Measurements from ENCODE around the gene FCRL3. TPM values are rescaled to one million over a fixed set of nuclear protein-coding genes. Genes with fewer than 3 reads are reported as not detected.

Gene FCRL3
- total and polyA plus RNA-seq, 2 experiments from 2014 or later: not detected

- H3K9ac ChIP-seq: no peak overlapping the region
- 47 to 58% methylated on average over 1 of the region's 1 CpG for WGBS, 2 experiments (ENCODE audit: low coverage in 1 of 2, low lambda C conversion rate in 2 of 2, missing lambda C conversion rate in 2 of 2)
- H2AFZ ChIP-seq: no peak overlapping the region
- no peaks in the 10 kb centered on the region for H3F3A ChIP-seq (ENCODE audit: insufficient read depth)
- TF ChIP-seq EZH2phosphoT487 (IDR thresholded peaks at IDR 0.05; ENCODE audit: insufficient read depth, low read depth) (no peak), EZH2 (IDR thresholded peaks at IDR 0.05; ENCODE audit: insufficient read depth, poor library complexity, severe bottlenecking) (no peak)
- H3K9me3 ChIP-seq (ENCODE audit: low read depth): no peaks in the 10 kb centered on the region
- no peaks in the 10 kb centered on the region for H3K36me3 ChIP-seq (ENCODE audit: low read depth)
- H3K4me1 ChIP-seq (ENCODE audit: insufficient read depth): no peaks in the 10 kb centered on the region
- no peaks in the 10 kb centered on the region for H3K9me2 ChIP-seq (ENCODE audit: insufficient read depth)
- H3K79me2 ChIP-seq (ENCODE audit: insufficient read depth): no peaks in the 10 kb centered on the region
- in situ Hi-C loops (cut with MboI): no loop called here
- H3K27me3 ChIP-seq (replicated peaks; ENCODE audit: insufficient read depth): no peaks in the 10 kb centered on the region
- no peak for DNase-seq
- no peak overlapping the region for H3K4me2 ChIP-seq (ENCODE audit: unreplicated experiment)
- H3K4me3 ChIP-seq: no peak overlapping the region
- no peaks in the 10 kb centered on the region for H4K20me1 ChIP-seq (ENCODE audit: insufficient read depth)
- no peak overlapping the region for H3K27ac ChIP-seq
Measured at GRCh38 chr1:157734321-157734720, 33.8 kb upstream of the FCRL3 start.

- Histone ChIP-seq H3K9ac (no peak overlapping the region), H3K27ac (no peak overlapping the region), H3K4me3 (no peak overlapping the region), H3K79me2 (ENCODE audit: insufficient read depth) (no peaks in the 10 kb centered on the region), H3K9me3 (ENCODE audit: low read depth) (no peaks in the 10 kb centered on the region), H3K27me3 (replicated peaks; ENCODE audit: insufficient read depth) (no peaks in the 10 kb centered on the region), H3K4me2 (ENCODE audit: unreplicated experiment) (no peak overlapping the region), H3K36me3 (ENCODE audit: low read depth) (no peaks in the 10 kb centered on the region), H3K9me2 (ENCODE audit: insufficient read depth) (no peaks in the 10 kb centered on the region), H3F3A (ENCODE audit: insufficient read depth) (no peaks in the 10 kb centered on the region), H3K4me1 (ENCODE audit: insufficient read depth) (no peaks in the 10 kb centered on the region), H4K20me1 (ENCODE audit: insufficient read depth) (no peaks in the 10 kb centered on the region), H2AFZ (no peak overlapping the region)
- WGBS, 2 experiments (ENCODE audit: low coverage in 1 of 2, low lambda C conversion rate in 2 of 2, missing lambda C conversion rate in 2 of 2): 2 to 4% methylated on average over 3 of the region's 3 CpGs
- DNase-seq: no peak
- in situ Hi-C loops (cut with MboI): no loop called here
- no peak for TF ChIP-seq EZH2 (IDR thresholded peaks at IDR 0.05; ENCODE audit: insufficient read depth, poor library complexity, severe bottlenecking)
- TF ChIP-seq EZH2phosphoT487 (IDR thresholded peaks at IDR 0.05; ENCODE audit: insufficient read depth, low read depth): no peak
Measured at GRCh38 chr1:157732755-157733154, 32.2 kb upstream of the FCRL3 start.

GRCh38 chr1:157725221-157725577 is 24.6 kb upstream of the FCRL3 start:
- Histone ChIP-seq H3F3A (ENCODE audit: insufficient read depth) (no peaks in the 10 kb centered on the region), H3K9ac (no peak overlapping the region), H3K27ac (no peak overlapping the region), H4K20me1 (ENCODE audit: insufficient read depth) (no peaks in the 10 kb centered on the region), H3K4me1 (ENCODE audit: insufficient read depth) (no peaks in the 10 kb centered on the region), H3K9me2 (ENCODE audit: insufficient read depth) (no peaks in the 10 kb centered on the region), H3K9me3 (ENCODE audit: low read depth) (no peaks in the 10 kb centered on the region), H3K27me3 (replicated peaks; ENCODE audit: insufficient read depth) (no peaks in the 10 kb centered on the region), H3K4me3 (no peak overlapping the region), H3K79me2 (ENCODE audit: insufficient read depth) (no peaks in the 10 kb centered on the region), H3K4me2 (ENCODE audit: unreplicated experiment) (no peak overlapping the region), H2AFZ (no peak overlapping the region), H3K36me3 (ENCODE audit: low read depth) (no peaks in the 10 kb centered on the region)
- no peak for DNase-seq
- WGBS, 2 experiments (ENCODE audit: low coverage in 1 of 2, low lambda C conversion rate in 2 of 2, missing lambda C conversion rate in 2 of 2): 10 to 13% methylated on average over 2 of the region's 2 CpGs
- TF ChIP-seq EZH2phosphoT487 (IDR thresholded peaks at IDR 0.05; ENCODE audit: insufficient read depth, low read depth): no peak
- no peak for TF ChIP-seq EZH2 (IDR thresholded peaks at IDR 0.05; ENCODE audit: insufficient read depth, poor library complexity, severe bottlenecking)
- in situ Hi-C loops (cut with MboI): no loop called here

GRCh38 chr1:157724537-157725220 is 24.1 kb upstream of the FCRL3 start:
- Histone ChIP-seq H3K27ac (no peak overlapping the region), H3K36me3 (ENCODE audit: low read depth) (no peaks in the 10 kb centered on the region), H4K20me1 (ENCODE audit: insufficient read depth) (no peaks in the 10 kb centered on the region), H3K27me3 (replicated peaks; ENCODE audit: insufficient read depth) (no peaks in the 10 kb centered on the region), H3K9ac (no peak overlapping the region), H3K79me2 (ENCODE audit: insufficient read depth) (no peaks in the 10 kb centered on the region), H3F3A (ENCODE audit: insufficient read depth) (no peaks in the 10 kb centered on the region), H3K9me2 (ENCODE audit: insufficient read depth) (no peaks in the 10 kb centered on the region), H3K4me1 (ENCODE audit: insufficient read depth) (no peaks in the 10 kb centered on the region), H3K4me3 (no peak overlapping the region), H3K4me2 (ENCODE audit: unreplicated experiment) (no peak overlapping the region), H2AFZ (no peak overlapping the region), H3K9me3 (ENCODE audit: low read depth) (no peaks in the 10 kb centered on the region)
- in situ Hi-C loops (cut with MboI): no loop called here
- WGBS, 2 experiments (ENCODE audit: low coverage in 1 of 2, low lambda C conversion rate in 2 of 2, missing lambda C conversion rate in 2 of 2): 29 to 43% methylated on average over 2 of the region's 2 CpGs
- DNase-seq: no peak
- TF ChIP-seq EZH2 (IDR thresholded peaks at IDR 0.05; ENCODE audit: insufficient read depth, poor library complexity, severe bottlenecking): no peak
- no peak for TF ChIP-seq EZH2phosphoT487 (IDR thresholded peaks at IDR 0.05; ENCODE audit: insufficient read depth, low read depth)

Measured in GM23248 (cell line).